ENCODE measurements around the gene WSCD1.

WSCD1 gene

GRCh38 chr17:6072611-6073010 is 2.4 kb downstream of the WSCD1 start:
- no peak for TF ChIP-seq CTCF (conservative IDR thresholded peaks at IDR 0.05; ENCODE audit: control insufficient read depth, insufficient read depth, low read depth, low read length)
- no peak overlapping the region for H3K4me3 ChIP-seq (ENCODE audit: control insufficient read depth, low read depth, low read length)
- DNase-seq (ENCODE audit: low read depth): no peak

GRCh38 chr17:6073620-6074019 is 3.4 kb downstream of the WSCD1 start:
- no peak for TF ChIP-seq CTCF (conservative IDR thresholded peaks at IDR 0.05; ENCODE audit: control insufficient read depth, insufficient read depth, low read depth, low read length)
- no peak overlapping the region for H3K4me3 ChIP-seq (ENCODE audit: control insufficient read depth, low read depth, low read length)
- DNase-seq (ENCODE audit: low read depth): no peak

DNA sequence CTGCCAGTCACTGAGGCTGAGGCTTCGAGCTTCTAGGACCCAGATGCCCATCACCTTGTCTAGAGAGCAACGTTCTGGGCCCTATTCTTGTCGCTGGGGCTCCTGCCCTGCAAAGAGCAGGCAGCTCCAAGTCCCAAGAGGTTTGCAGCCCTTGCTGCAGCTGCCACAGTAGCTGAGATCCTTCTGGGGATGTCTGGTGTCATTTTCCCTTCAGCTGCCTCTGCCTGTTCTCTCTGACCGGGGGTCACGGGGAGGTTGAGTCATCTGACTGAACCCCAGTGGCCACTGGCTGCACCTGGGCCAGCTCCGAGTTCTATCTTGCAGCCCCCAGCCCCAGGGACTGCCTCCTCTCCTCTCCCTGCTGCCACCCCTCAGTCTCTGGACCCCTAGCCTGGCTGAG is 4.9 kb downstream of the WSCD1 start:
- DNase-seq (ENCODE audit: low read depth): no peak
- TF ChIP-seq CTCF (conservative IDR thresholded peaks at IDR 0.05; ENCODE audit: control insufficient read depth, insufficient read depth, low read depth, low read length): no peak
- no peak overlapping the region for H3K4me3 ChIP-seq (ENCODE audit: control insufficient read depth, low read depth, low read length)

DNA sequence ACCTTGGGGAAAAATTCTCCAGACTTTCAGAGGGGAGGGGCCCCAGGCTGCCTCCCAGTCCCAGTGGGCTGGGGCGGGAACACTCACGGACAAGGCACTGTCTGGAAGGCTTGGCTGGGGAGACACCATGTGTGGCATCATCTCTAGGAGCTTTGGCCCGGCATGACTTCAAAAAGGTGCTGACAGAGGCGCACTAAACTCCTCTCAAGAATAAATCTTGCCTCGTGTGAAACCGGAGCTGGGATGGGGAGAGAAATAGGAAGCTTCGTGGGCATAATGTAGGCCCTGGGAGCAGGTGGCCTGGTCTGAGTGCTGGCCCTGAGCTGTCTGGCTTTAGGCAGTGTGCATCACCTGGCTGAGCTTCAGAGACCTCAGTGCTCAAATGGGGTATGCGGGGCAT is 5.7 kb downstream of the WSCD1 start:
- no peak for TF ChIP-seq CTCF (conservative IDR thresholded peaks at IDR 0.05; ENCODE audit: control insufficient read depth, insufficient read depth, low read depth, low read length)
- no peak overlapping the region for H3K4me3 ChIP-seq (ENCODE audit: control insufficient read depth, low read depth, low read length)
- DNase-seq (ENCODE audit: low read depth): no peak

DNA sequence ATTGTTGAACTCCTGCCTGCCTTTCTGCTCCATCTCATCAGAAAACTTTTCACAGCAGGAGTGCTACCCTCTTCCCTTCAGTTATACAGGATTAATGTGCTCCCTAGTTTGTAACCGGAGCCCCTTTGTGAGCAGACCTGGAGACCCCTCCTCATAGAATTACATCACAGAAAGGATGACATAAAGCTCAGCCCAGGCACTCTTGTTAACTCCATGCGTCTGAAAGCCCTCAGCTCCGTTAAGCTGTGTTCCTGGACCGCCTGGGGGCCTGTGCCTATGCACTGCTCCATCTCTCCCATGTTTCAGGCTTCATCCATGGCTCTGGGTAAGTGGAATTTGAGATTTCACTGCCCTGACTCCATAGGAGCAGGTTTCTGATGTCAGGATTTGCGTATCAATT is 7.6 kb downstream of the WSCD1 start:
- TF ChIP-seq CTCF (conservative IDR thresholded peaks at IDR 0.05; ENCODE audit: control insufficient read depth, insufficient read depth, low read depth, low read length): no peak
- DNase-seq (ENCODE audit: low read depth): no peak
- H3K4me3 ChIP-seq (ENCODE audit: control insufficient read depth, low read depth, low read length): no peak overlapping the region

DNA sequence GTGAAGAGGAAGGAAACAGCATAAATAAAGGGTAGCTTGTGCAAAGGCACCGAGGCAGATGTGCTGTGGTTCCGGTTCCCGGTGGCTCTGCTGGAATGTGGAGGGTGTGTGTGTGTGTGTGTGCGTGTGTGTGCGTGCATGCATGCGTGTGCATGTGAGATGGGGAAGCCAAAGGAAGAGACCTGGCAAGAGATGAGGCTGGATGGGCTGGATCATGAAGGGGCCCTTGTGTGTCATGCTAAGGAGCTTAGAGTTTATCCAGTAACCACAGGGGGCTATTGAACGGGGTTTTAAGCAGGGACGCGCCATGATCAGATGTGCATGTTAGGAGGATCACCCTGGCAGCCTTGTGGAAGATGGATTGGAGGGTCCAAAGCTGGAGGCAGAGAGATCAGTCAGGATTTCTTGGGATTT is 8.3 kb downstream of the WSCD1 start:
- no peak overlapping the region for H3K4me3 ChIP-seq (ENCODE audit: control insufficient read depth, low read depth, low read length)
- TF ChIP-seq CTCF (conservative IDR thresholded peaks at IDR 0.05; ENCODE audit: control insufficient read depth, insufficient read depth, low read depth, low read length): no peak
- DNase-seq (ENCODE audit: low read depth): no peak
